Germinal center (tissue), 1 donor: ENCODE measurements around the gene ITGB3.
A peak's percentile ranks its signal among the peaks of the same experiment; 100 is the strongest.

Source experiments
- DNase-seq: peaks from one replicate; pipeline ENCODE4 v3.0.0; 2012; ENCODE audit warnings: mixed read lengths, low spot score

The ITGB3 gene

DNA sequence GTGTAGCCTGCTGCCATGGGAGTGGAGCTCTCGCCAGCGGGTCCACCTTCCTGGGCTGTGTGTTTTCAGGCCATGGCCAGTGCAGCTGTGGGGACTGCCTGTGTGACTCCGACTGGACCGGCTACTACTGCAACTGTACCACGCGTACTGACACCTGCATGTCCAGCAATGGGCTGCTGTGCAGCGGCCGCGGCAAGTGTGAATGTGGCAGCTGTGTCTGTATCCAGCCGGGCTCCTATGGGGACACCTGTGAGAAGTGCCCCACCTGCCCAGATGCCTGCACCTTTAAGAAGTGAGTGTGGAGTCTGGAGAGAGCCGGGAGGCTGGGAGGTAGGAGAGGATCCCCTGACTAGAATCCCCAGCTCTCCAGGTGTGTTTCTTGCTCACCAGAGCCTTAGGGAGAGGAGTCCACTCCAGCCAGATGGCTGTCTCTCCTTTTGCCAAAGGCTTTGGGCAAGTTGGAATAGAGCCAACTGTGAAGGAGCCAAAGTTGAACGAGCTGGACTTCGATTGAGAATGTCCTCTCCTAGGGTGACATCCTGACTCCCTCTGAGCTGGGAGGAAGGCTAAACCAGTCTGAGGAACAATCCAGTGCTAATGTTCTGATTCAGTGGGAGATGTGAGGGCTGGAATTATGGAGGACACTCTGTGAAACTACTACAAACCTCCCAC is 45.7 kb downstream of the ITGB3 start:
- DNase-seq = no peak

DNA sequence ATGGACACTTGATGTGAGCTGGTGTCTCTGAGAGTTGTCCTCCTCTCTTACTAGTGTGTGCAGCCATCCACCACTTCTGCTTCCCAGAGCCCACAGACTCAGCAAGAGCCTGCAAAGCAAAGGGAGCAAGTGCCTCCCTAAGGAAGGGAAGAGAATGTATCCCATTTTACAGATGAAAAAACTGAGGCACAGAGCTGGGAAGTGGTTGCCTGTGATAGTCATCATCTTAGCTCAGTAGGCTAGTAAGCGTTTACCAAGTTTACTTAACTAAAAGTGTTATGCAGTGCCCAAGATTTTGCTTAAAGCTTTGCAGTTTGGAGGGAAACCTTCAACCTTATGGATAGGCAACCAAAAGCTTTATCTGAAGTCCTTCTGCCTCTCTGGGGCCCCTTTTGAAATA is 47.1 kb downstream of the ITGB3 start:
- DNase-seq = no peak

DNA sequence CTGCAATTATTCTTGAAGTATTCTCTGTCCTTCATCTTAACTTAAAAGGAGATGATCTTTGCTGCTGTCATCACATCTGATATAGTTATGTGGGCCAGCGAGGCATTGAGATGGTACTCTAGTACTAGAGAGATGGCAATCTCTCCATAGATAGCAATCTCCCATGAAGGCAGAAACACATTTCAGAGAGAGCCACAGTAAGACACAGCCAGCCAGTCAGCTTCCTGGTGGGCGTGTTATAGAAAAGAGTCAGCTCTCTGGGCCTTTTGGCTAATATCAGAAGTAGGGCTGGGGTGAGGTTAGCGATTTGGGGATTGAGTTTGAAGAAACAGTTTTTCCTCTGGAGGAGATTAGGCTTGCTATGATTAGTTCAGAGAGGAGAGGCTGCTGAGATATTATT is 47.5 kb downstream of the ITGB3 start:
- DNase-seq = no peak

DNA sequence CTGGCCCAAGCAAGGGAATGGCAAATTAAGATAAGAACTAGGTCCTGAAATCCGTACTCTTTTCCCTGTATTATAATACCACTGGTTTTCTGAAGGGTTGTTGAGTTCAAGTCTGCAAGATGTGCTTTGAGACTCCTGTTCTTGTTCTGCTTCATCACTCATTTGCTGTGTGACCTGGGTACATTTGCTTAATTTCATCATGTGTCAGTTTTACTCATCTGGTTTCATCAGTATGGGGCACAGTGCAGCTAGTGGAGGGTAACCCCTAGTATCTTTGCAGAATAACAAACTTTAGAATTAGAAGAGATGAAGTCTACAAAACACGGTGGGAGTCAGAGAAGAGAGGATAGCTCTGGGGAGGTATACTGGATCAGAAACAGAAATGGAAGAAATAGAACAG is 48.2 kb downstream of the ITGB3 start:
- DNase-seq = no peak

DNA sequence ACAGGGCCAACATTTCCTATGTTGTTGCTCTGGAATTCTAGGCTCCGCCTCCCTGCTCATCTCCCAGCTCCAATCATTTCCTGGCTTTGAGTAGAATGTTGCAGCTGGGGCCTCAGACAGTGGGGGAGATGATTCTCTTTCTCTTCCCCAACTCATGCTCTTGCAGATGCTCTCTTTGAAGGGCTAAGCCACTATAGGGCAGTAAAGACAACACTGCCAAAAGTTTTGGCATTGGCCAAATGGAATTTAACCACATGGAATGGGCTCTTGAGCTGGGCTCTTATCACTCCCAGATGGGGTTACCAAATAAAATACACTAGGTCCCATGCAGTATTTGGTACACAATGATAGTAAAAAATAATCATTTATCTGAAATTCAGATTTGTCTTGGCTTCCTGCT is 50.6 kb downstream of the ITGB3 start:
- no peak for DNase-seq

DNA sequence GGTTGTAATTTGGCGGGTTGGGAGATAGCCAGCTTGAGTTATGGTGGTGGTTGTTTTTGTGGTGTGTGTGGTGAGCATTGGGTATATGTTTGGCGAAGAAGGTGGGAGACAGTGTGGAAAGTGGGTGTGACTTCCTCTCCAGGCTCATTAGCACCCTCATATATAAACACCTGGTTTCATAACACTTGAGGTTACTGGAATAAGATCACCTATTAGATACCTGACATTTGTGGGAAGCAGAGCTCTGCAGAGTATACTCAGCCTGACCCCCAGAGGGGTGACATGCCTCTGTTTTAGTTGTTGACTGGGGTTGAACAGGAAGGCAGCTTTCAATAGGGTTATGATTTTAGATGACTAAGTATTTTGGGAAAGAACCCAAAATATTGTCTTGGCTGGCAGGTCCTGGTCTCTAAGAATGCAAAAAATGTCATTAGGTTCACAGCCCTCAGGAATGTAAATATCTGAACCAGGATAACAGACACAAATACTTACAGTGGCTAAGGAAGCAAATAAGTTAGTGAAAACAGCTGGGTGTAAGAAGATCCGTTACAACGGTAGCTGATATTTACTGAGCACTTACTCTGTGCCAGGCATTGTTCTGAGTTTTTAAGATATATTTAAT is 51.8 kb downstream of the ITGB3 start:
- DNase-seq = no peak

DNA sequence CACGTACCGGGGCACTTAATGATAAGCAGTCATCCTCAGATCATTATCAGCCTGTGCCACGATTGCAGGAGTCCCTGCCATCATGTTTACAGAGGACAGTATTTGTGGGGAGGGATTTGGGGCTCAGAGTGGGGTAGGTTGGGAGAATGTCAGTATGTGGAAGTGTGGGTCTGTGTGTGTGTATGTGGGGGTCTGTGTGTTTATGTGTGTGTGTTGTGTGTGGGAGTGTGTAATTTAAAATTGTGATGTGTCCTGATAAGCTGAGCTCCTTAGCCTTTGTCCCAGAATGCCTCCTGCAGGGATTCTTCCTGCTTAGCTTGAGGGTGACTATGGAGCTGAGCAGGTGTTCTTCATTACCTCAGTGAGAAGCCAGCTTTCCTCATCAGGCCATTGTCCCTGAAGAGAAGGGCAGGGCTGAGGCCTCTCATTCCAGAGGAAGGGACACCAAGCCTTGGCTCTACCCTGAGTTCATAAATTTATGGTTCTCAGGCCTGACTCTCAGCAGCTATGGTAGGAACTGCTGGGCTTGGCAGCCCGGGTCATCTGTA is 56.6 kb downstream of the ITGB3 start:
- no peak for DNase-seq

DNA sequence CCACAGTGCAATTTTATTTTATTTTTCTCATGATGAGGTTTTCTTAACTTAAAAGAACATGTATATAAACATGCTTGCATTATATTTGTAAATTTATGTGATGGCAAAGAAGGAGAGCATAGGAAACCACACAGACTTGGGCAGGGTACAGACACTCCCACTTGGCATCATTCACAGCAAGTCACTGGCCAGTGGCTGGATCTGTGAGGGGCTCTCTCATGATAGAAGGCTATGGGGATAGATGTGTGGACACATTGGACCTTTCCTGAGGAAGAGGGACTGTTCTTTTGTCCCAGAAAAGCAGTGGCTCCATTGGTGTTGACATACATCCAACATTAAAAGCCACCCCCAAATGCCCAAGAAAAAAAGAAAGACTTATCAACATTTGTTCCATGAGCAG is 57.8 kb downstream of the ITGB3 start:
- no peak for DNase-seq

DNA sequence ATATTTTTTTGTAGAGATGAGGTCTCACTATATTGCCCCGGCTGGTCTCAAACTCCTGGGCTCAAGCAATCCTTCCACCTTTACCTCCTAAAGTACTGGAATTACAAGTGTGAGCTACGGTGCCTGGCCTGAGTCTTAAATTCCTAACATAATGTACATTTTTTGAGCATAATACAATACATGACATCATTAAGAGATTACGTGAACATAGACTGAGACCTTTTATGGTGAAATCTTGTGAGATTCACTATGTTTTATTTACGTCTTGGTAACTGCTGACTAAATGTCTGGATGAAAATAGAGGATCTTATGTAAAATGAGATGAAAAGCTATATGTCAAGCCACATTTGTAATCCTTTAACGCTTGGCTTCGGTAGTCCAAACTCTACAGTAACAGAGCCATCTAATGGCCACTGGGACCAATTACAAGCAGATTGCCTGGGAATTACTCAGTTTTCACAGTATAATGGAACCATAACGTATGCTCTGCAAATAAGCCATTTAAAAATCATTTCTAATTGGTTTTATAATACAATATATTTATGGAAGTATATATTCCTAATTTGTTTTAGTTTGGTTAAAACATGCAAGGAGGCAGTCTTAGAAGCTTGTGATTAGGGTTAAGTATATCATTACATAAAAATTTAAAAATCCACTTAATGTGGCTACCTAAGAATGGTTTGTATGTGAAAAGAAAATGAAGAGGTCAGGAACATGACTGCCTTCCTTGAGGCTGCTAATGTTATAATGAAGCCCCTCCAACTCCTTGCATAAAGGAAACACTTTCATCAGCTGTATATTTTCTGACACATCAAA is 62.0 kb downstream of the ITGB3 start:
- DNase-seq = peak; percentile 75

DNA sequence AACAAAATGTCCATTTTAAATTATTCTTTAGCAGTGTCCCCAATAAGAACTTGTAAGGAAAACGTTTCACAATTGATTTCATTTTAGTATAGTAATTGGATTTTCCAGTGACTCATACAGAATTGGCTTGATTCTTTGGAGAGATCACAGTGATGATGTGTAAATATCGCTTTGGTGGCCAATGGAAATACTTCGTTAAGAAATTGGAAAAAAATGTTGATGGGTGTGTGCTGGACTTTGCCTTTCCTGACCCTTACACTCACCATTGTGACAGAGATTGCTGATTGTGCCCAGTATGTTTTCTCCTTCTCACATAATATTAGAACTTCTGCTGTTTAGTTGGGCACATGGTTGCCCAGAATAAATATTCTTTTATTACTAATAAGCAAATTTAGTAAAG is 62.7 kb downstream of the ITGB3 start:
- DNase-seq = no peak

DNA sequence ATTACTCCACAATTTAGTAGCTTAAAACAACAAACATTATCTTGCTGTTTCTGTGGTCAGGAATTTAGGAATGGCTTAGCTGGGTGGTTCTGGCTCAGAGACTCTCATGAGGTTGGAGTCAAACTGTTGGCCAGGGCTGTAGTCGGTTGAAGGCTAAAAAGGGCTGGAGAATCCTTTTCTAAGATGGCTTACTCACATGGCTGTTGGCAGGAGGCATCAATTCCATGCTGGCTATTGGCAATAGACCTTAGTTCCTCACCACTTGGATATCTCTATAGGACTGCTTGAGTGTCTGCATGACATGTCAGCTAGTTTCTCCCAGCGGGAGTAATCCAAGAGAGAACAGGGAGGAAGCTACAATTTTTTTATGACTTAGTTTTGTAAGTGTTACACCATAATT is 63.5 kb downstream of the ITGB3 start:
- DNase-seq = no peak

DNA sequence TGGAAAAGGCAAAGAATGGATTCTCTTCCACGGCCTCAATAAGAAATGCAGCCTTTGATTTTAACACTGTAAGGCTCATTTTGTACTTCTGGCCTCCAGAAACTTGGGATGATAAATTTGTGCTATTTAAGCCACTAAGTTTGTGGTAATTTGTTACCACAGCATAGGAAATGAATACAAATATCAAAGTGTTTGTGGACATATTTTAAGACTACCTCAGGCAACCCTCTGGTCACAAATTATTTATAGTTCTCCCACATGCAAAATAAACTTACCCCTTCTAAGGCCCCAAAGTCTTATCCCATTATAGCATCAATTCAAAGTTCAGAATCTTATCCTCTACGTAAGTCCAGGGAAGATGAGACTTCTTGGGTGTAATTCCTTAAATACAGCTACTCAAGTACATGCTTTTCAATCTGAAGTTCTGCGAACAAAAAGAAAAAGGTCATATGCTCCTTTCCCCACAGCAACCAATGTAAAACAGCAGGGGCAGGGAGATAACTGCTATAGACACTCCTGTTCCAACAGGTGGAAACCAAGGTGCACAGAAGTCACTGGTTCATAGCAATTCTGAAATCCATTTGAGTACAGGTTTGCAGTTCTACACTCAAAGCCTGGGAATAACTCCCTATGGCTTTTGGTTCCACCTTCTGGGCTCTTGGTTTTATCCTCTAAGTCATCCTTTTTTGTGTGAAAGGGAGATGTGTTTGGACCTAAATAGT is 64.7 kb downstream of the ITGB3 start:
- no peak for DNase-seq

DNA sequence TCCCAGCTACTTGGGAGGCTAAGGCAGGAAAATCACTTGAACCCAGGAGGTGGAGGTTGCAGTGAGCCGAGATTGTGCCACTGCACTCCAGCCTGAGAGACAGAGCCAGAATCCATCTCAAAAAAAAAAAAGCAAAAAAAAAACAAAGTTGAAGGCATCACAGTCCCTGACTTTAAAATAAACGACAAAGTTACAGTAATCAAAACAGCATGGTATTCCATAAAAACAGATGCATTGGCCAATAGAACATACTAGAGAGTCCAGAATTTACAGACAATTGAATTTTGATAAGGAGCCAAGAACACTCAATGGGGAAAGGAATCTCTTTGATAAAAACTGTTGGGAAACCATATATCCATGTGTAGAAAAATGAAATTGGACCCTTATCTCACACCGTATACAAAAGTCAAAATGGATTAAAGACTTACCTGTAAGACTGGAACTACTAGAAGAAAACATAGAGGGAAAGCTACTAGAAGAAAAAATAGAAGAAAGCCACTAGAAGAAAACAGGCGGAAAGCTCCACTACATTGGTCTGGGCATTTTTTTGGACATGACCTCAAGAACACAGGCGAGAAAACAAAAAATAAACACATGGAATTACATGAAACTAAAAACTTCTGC is 67.4 kb downstream of the ITGB3 start:
- no peak for DNase-seq

DNA sequence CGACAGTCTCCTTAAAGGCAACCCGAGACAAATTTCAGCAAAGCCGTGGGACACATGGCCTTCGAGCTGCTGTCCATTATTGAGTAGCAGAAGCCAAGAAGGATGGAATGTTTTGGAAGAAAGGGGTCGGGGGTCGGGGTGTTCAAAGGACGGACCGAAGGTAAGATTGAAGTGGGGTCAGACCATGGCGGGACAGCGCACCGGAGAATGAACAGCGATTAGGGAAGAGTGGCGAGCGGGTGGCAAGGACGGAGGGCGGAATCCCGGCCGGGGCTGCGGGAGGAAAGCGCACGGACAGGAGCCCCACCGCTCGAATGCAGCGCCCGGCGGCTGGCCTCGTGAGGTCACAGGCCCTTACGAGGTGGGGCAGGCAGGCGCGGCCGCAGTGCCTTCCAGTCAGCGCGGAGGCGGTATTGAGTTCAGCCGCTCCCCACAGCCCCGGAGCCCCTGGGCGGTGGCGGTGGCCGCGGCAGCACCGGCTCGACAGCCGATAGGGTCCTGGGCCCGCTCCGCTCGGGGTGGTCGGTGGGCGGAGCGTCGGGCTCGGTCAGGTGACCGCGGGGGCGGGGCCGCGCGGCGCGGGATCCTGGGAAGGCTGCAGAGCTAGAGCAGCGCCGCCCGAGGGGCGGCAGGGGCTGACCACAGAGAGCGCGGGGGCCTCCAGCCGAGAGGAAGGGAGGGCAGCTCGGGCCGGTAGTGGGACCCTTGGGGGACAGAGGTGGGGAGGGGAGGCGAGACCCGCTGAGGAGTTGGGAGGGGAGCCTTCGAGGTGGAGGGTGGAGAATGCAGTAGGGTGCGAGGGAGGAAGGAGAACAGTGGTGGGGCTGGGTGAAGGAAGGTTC is 70.0 kb downstream of the ITGB3 start, which contains the start of gene EFCAB13:
Gene EFCAB13, plus strand, starts transcription at position 574 of the 842 bp plus-strand sequence. CDS start 4,399 bp downstream, outside the sequence.
- peak; percentile 86 for DNase-seq

DNA sequence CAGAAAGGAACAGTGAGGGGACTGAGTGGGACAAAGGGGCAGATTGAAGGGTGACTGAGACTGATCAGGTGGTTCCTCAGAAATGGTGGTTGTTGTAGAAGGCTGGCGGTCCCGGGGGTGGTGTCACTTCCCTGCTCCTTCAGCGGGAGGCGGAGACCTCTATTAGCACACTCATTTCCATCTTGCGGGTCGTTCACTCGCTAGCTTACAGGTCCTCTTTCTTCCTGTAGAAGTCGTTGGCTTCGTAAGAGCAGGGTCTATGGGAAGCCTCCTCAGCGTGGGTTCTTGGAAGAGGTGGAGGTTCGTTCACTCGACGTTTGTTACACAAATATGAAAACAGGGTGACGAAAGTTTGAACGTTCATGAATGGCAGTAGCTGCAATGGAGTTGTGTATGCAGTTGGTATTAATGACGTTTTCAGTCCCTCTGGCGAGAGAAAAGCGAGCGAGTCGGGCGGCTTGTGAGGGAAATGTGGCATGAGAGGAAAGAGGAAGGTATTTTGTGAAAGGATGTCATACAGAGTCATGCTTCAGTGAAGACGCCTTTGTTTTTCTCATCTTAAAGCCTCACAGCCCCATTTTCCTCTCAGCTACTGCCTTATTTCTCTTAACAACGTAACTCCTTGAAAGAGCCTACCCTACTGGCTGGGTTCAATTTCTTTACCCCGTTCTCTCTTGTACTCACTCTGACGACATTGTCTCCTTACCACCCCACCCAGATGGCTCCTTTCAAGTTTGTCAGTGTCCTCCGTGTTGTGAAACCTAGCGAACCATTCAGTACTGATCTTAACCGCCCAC is 70.8 kb downstream of the ITGB3 start:
- DNase-seq = peak; percentile 49

DNA sequence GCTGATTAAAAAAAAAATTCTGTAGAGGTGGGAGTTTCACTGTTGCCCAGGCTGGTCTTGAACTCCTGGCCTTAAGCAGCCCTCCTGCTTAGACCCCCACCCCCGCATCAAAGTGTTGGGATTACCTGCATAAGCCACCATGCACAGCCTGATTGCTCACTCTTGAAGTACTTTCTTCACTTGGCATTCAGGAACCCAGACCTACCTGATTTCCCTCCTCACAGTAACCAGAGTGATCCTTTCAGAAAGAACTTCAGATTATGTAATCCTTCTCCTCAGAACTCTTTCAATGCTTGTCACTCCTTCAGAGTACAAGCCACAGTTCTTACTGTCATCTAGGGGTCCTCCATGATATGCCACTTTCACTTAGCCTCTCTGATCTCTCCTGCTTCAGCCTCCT is 71.5 kb downstream of the ITGB3 start:
- no peak for DNase-seq

DNA sequence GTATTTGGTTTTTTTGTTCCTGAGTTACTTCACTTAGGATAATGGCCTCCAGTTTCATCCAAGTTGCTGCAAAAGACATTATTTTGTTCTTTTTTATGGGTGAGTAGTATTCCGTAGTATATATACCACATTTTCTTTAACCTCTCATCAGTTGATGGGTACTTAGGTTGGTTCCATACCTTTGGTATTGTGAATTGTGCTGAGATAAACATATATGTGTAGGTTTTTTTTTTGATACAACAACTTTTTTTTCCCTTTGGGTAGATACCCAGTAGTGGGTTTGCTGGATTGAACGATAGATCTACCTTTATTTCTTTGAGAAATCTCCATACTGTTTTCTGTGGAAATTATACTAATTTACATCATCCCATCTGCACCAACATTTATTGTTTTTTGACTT is 76.9 kb downstream of the ITGB3 start:
- DNase-seq = no peak

DNA sequence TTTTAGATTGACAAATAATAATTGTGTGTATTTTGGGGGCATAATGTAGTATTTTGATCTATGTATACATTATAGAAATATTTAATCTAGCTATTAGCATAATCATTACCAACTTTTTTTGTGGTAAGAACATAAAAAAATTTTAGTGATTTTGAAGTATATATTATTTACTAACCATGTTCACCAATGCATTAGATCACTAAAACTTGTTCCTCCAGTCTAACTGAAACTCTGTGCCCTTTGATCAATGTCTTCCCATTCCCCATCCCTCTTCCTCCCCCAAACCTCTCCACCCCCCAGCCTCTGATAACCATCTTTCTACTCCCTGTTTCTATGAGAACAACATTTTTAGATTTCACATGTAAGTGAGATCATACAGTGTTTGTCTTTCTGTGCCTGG is 78.7 kb downstream of the ITGB3 start:
- DNase-seq = no peak

DNA sequence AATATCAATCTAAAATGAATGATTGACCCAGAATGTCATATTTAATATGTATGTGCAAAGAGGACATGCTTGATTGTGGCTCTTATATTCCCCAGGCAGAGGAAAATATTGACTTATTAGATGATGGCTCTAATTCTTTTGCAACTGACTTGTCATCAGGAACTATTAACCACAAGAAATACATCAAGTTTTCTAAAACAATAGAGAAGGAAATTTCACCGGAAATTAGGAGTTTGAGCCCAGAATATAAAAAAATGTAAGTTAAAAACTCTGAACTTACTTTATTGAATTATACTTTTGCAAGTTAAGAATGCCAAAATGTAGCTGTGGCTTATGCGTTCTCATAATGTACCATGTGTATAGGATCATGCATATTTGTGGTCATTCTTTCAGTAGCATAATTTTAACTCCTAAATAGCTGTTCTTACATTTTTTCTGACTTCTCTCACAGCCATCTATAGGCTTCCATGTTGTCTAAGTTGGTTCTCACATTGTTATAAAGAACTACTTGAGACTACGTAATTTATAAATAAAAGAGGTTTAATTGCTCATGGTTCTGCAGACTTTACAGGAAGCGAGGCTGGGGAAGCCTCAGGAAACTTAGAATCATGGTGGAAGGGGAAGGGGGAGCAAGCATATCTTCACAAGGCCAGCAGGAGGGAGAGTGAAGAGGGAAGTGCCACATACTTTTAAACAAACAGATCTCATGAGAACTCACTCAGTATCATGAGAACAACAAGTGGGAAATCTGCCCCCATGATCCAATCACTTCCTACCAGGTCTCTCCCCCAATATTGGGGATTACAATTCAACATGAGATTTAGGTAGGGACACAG is 81.7 kb downstream of the ITGB3 start:
- no peak for DNase-seq
